HCT116 (cell line): Measurements from ENCODE around the gene HIVEP1. TPM values are rescaled to one million over a fixed set of nuclear protein-coding genes. Genes with fewer than 3 reads are reported as not detected.

Source experiments
- ATAC-seq: fragments of 200-7000 bp; cut with Tn5 transposase; 2 replicates; pipeline ENCODE4 v1.9.1; 2020; ENCODE audit warnings: mild to moderate bottlenecking, moderate library complexity
- BruUV-seq: library from RNA; stranded (reverse); fragments of 400-500 nt; replicated peaks from 2 replicates; lab custom pipeline; 2021; lab: Mats Ljungman, UMichigan
- CTCF ChIA-PET: fragments of 300-600 bp; sonication (Branson Sonifier 250); formaldehyde crosslinking; loops from one replicate; lab custom pipeline; 2021; ENCODE audit warnings: antibody characterized with exemption; lab: Charles Lee
- POLR2A ChIA-PET: fragments of 300-600, 350-600 bp; sonication (Branson Sonifier 250); formaldehyde crosslinking; loops from one replicate; lab custom pipeline; 2021; ENCODE audit warnings: antibody characterized with exemption; lab: Charles Lee
- RAD21 ChIA-PET, 2 experiments: fragments of 300-600 bp; sonication (Branson Sonifier 250); formaldehyde crosslinking; loops; one replicate each; lab custom pipeline; 2023; ENCODE audit warnings: low total read pairs in 2 of 2; ENCODE audit not compliant: uncharacterized antibody in 2 of 2, unreplicated experiment in 2 of 2, low non-redundant PET in 1 of 2; lab: Charles Lee
- DNase-seq: peaks from one replicate; pipeline ENCODE4 v3.0.0-alpha.2; 2010; ENCODE audit warnings: low read depth, low spot score
- H2AFZ ChIP-seq: fragments of 200-600 bp; shearing (Covaris generic), sonication (generic); 2 replicates; pipeline ENCODE4 v1.6.1; 2017; ENCODE audit warnings: low read depth, mixed run types, mixed read lengths, antibody characterized with exemption, low read length; ENCODE audit not compliant: poor library complexity, severe bottlenecking
- H3K27ac ChIP-seq: 2 replicates; pipeline ENCODE4 v1.5.1; 2012; ENCODE audit warnings: low read depth, low read length
- H3K27me3 ChIP-seq: fragments of 200-600 bp; sonication (generic); 2 replicates; pipeline ENCODE4 v1.6.1; 2016; ENCODE audit warnings: mixed run types, low read length, mixed read lengths; ENCODE audit not compliant: insufficient read depth
- H3K36me3 ChIP-seq, 2 experiments: fragments of 200-500 bp in 1 of 2; fragments of 200-600 bp in 1 of 2; sonication (Bioruptor generic) in 1 of 2; sonication (generic) in 1 of 2; 2 replicates each; pipeline versions ENCODE4 v1.5.1 to v1.6.1; 2014 to 2016; ENCODE audit warnings: low read length in 2 of 2, inconsistent platforms in 1 of 2, mixed read lengths in 1 of 2, mixed run types in 1 of 2; ENCODE audit not compliant: insufficient read depth in 2 of 2, control insufficient read depth in 1 of 2
- H3K4me1 ChIP-seq, 2 experiments: fragments of 200-600 bp in 1 of 2; sonication (generic) in 1 of 2; 2 replicates each; pipeline versions ENCODE4 v1.5.1 to v1.6.1; 2012 to 2017; ENCODE audit warnings: low read length in 2 of 2, inconsistent platforms in 1 of 2, mild to moderate bottlenecking in 1 of 2, mixed read lengths in 1 of 2, mixed run types in 1 of 2, moderate library complexity in 1 of 2; ENCODE audit not compliant: insufficient read depth in 2 of 2, control insufficient read depth in 1 of 2
- H3K4me2 ChIP-seq: fragments of 200-600 bp; sonication (generic); 2 replicates; pipeline ENCODE4 v1.6.1; 2017; ENCODE audit warnings: mixed run types, low read length, mixed read lengths
- H3K4me3 ChIP-seq, 2 experiments: fragments of 200-600 bp in 1 of 2; sonication (generic) in 1 of 2; replicated peaks in 1 of 2; 2 replicates each; pipeline ENCODE4 v1.5.1; 2011 to 2016; ENCODE audit warnings: low read length in 2 of 2, control low read depth in 1 of 2, low read depth in 1 of 2, mild to moderate bottlenecking in 1 of 2, mixed read lengths in 1 of 2, mixed run types in 1 of 2
- H3K79me2 ChIP-seq: fragments of 200-600 bp; sonication (generic); 2 replicates; pipeline ENCODE4 v1.6.1; 2017; ENCODE audit warnings: mild to moderate bottlenecking, mixed run types, low read length, moderate library complexity, mixed read lengths; ENCODE audit not compliant: insufficient read depth
- H3K9ac ChIP-seq: fragments of 200-600 bp; sonication (generic); 2 replicates; pipeline ENCODE4 v1.6.1; 2016; ENCODE audit warnings: low read length, mixed read lengths
- H3K9me2 ChIP-seq: fragments of 200-600 bp; sonication (generic), shearing (Covaris generic); 2 replicates; pipeline ENCODE4 v1.6.1; 2017; ENCODE audit warnings: mixed run types, mild to moderate bottlenecking, moderate library complexity; ENCODE audit not compliant: insufficient read depth
- H3K9me3 ChIP-seq, 2 experiments: fragments of 200-500 bp in 1 of 2; fragments of 200-600 bp in 1 of 2; sonication (Bioruptor generic) in 1 of 2; sonication (generic) in 1 of 2; 2 replicates each; pipeline ENCODE4 v1.6.1; 2014 to 2017; ENCODE audit warnings: low read length in 2 of 2, mixed read lengths in 2 of 2, inconsistent platforms in 1 of 2, low read depth in 1 of 2, mild to moderate bottlenecking in 1 of 2, mixed run types in 1 of 2, moderate library complexity in 1 of 2; ENCODE audit not compliant: control insufficient read depth in 1 of 2, insufficient read depth in 1 of 2
- H4K20me1 ChIP-seq: fragments of 200-600 bp; sonication (generic), shearing (Covaris generic); 2 replicates; pipeline ENCODE4 v1.6.1; 2017; ENCODE audit warnings: mixed run types, mild to moderate bottlenecking, moderate library complexity; ENCODE audit not compliant: insufficient read depth
- ATF3 ChIP-seq: IDR thresholded peaks from 2 replicates; pipeline ENCODE4 v1.6.1; 2012
- CBX3 ChIP-seq: IDR thresholded peaks from 2 replicates; pipeline ENCODE4 v1.6.1; 2012; ENCODE audit warnings: low read depth
- CEBPB ChIP-seq: IDR thresholded peaks from 2 replicates; pipeline ENCODE4 v1.6.1; 2012; ENCODE audit warnings: low read depth
- CTCF ChIP-seq, 3 experiments: fragments of 200-600 bp in 1 of 3; sonication (generic) in 1 of 3; IDR thresholded peaks in 2 of 3; conservative IDR thresholded peaks in 1 of 3; 2 replicates each; pipeline ENCODE4 v1.5.1; 2012 to 2017; ENCODE audit warnings: low read depth in 2 of 3, low read length in 2 of 3, antibody characterized with exemption in 1 of 3, borderline replicate concordance in 1 of 3, control low read depth in 1 of 3, mild to moderate bottlenecking in 1 of 3, mixed read lengths in 1 of 3, mixed run types in 1 of 3, moderate library complexity in 1 of 3; ENCODE audit not compliant: insufficient read depth in 1 of 3
- EGR1 ChIP-seq: IDR thresholded peaks from 2 replicates; pipeline ENCODE4 v1.6.1; 2012; ENCODE audit warnings: low read depth
- ELF1 ChIP-seq: IDR thresholded peaks from 2 replicates; pipeline ENCODE4 v1.6.1; 2012; ENCODE audit warnings: low read depth, borderline replicate concordance
- EZH2 ChIP-seq: fragments of 200-600 bp; sonication (generic); IDR thresholded peaks from 2 replicates; pipeline ENCODE4 v1.6.1; 2017; ENCODE audit warnings: antibody characterized with exemption, mixed run types
- EZH2phosphoT487 ChIP-seq: fragments of 200-600 bp; IDR thresholded peaks from 2 replicates; pipeline ENCODE4 v1.6.1; 2018; ENCODE audit warnings: antibody characterized with exemption, borderline replicate concordance
- FOSL1 ChIP-seq: IDR thresholded peaks from 2 replicates; pipeline ENCODE4 v1.6.1; 2012; ENCODE audit warnings: low read depth
- JUND ChIP-seq: IDR thresholded peaks from 2 replicates; pipeline ENCODE4 v1.6.1; 2012
- MAX ChIP-seq: IDR thresholded peaks from 2 replicates; pipeline ENCODE4 v1.6.1; 2012
- POLR2A ChIP-seq: IDR thresholded peaks from 2 replicates; pipeline ENCODE4 v1.7.0; 2011; ENCODE audit warnings: borderline replicate concordance; ENCODE audit not compliant: insufficient read depth, insufficient read length; ENCODE audit errors: extremely low read depth
- POLR2AphosphoS5 ChIP-seq: IDR thresholded peaks from 2 replicates; pipeline ENCODE4 v1.6.1; 2011; ENCODE audit warnings: mild to moderate bottlenecking, low read depth, low read length, moderate library complexity
- REST ChIP-seq: IDR thresholded peaks from 2 replicates; pipeline ENCODE4 v1.6.1; 2012; ENCODE audit warnings: low read depth
- SIN3A ChIP-seq: IDR thresholded peaks from 2 replicates; pipeline ENCODE4 v1.6.1; 2012; ENCODE audit warnings: low read depth
- SP1 ChIP-seq: IDR thresholded peaks from 2 replicates; pipeline ENCODE4 v1.6.1; 2012; ENCODE audit warnings: low read depth
- SRF ChIP-seq: IDR thresholded peaks from 2 replicates; pipeline ENCODE4 v1.6.1; 2012; ENCODE audit warnings: low read depth
- ZBTB33 ChIP-seq: IDR thresholded peaks from 2 replicates; pipeline ENCODE4 v1.6.1; 2011; ENCODE audit warnings: mild to moderate bottlenecking, low read length, moderate library complexity; ENCODE audit not compliant: insufficient replicate concordance; ENCODE audit errors: extremely low read depth
- ZFX ChIP-seq: fragments of 450-650 bp; IDR thresholded peaks from 2 replicates; pipeline ENCODE4 v1.6.1; 2017
- ZNF274 ChIP-seq: fragments of 200-500 bp; sonication (Bioruptor generic); IDR thresholded peaks from 2 replicates; pipeline ENCODE4 v1.6.1; 2014; ENCODE audit warnings: mild to moderate bottlenecking, low read depth, low read length, inconsistent platforms
- intact Hi-C: fragments of 100-400 bp; cut with micrococcal nuclease; formaldehyde crosslinking; loops from 2 replicates; pipeline ENCODE4 v1.10.0; 2022
- total RNA-seq: library from RNA; stranded (reverse); gene quantifications from one replicate; pipeline ENCODE4 v1.2.1, GENCODE V29; 2021; ENCODE audit not compliant: unreplicated experiment

Gene HIVEP1
- total RNA-seq, 1 experiment from 2014 or later, result 11.2 TPM

- ATAC-seq, result no peak
- H3K9me2 ChIP-seq, result no peaks in the 10 kb centered on the region
- POLR2A ChIA-PET, result no interaction called here
- no peak overlapping the region for H3K27ac ChIP-seq
- CTCF ChIA-PET, result no interaction called here
- no peak overlapping the region for H3K9ac ChIP-seq
- DNase-seq, result no peak
- H3K36me3 ChIP-seq, result no peaks in the 10 kb centered on the region
- no peaks in the 10 kb centered on the region for H3K79me2 ChIP-seq
- intact Hi-C loops, result no loop called here
- no peak overlapping the region for H3K4me3 ChIP-seq
- no TSS peak for BruUV-seq
- H4K20me1 ChIP-seq, result no peaks in the 10 kb centered on the region
- no peaks in the 10 kb centered on the region for H3K4me1 ChIP-seq
- no peak overlapping the region for H2AFZ ChIP-seq
- RAD21 ChIA-PET, result no interaction called here
- no peak overlapping the region for H3K4me2 ChIP-seq
- no peaks in the 10 kb centered on the region for H3K27me3 ChIP-seq
- H3K9me3 ChIP-seq, result no peaks in the 10 kb centered on the region
- no peak for TF ChIP-seq EZH2phosphoT487
- no peak for TF ChIP-seq SP1
- no peak for TF ChIP-seq CBX3
- TF ChIP-seq SRF, result no peak
- no peak for TF ChIP-seq CTCF (IDR thresholded peaks at IDR 0.05 in 2 of 3, conservative IDR thresholded peaks at IDR 0.05 in 1 of 3; ENCODE audit: borderline replicate concordance in 1 of 3, insufficient read depth in 1 of 3, low read depth in 2 of 3, low read length in 2 of 3)
- TF ChIP-seq EZH2, result no peak
- no peak for TF ChIP-seq SIN3A
- TF ChIP-seq ZBTB33, result no peak
- no peak for TF ChIP-seq MAX
- no peak for TF ChIP-seq EGR1
- TF ChIP-seq FOSL1, result no peak
- TF ChIP-seq POLR2AphosphoS5, result no peak
- no peak for TF ChIP-seq ZNF274
- no peak for TF ChIP-seq ATF3
- TF ChIP-seq JUND, result no peak
- no peak for TF ChIP-seq REST
- no peak for TF ChIP-seq ZFX
- TF ChIP-seq CEBPB, result no peak
- no peak for TF ChIP-seq ELF1
- no peak for TF ChIP-seq POLR2A
Observed at GRCh38 chr6:12170351-12171092, 158.4 kb downstream of the HIVEP1 start.
